ENCODE data around the gene CCDC178. TPM values are rescaled to one million over a fixed set of nuclear protein-coding genes. Genes with fewer than 3 reads are reported as not detected.

Gene CCDC178
- total RNA-seq, 2 donors from 2014 or later, result not detected

GRCh38 chr18:33128581-33128980 is 311.9 kb downstream of the CCDC178 start:
- H3K36me3 Mint-ChIP-seq (ENCODE audit: insufficient read depth in 2 of 2), result no peaks in the 10 kb centered on the region
- H3K9me3 Mint-ChIP-seq, result no peaks in the 10 kb centered on the region
- ATAC-seq (replicated peaks in 1 of 2), result no peak
- no peaks in the 10 kb centered on the region for H3K27me3 Mint-ChIP-seq (ENCODE audit: low read depth)
- H3K4me3 Mint-ChIP-seq, result no peak overlapping the region
- no peaks in the 10 kb centered on the region for H3K4me1 Mint-ChIP-seq (ENCODE audit: low read depth)
- H3K27ac Mint-ChIP-seq, result no peak overlapping the region
- no peak for DNase-seq

DNA sequence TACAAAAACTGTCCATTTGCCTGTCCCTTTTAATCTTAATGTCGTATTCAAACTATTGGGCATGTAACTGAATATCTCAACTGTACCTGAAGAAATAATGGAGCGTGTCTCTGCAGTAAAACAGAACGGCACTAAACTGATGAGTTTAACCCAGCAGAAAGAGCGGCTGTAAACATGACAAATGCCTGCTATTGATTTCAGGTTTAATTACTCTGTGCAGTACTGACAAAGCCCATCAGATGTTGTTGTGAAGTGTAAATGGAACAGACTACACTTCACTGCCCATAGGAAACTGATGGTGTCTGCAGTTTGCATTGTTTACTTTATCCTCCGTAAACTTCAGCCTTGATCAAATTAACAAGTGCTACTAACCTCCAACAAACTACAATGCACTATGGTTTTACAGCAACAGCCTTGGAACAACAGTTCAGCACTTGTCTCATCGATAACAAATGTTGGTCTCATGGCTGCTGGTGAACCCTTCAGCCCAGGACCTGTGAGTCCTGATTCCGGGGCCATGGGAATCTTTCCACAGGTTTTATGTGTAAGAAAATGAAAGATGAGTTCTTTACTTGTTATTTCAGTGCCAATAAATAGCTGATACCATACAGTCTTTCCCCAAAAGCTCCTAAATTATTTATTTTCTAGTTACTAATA is 316.5 kb downstream of the CCDC178 start:
- Mint-ChIP-seq H3K4me1 (ENCODE audit: low read depth) (no peaks in the 10 kb centered on the region), H3K9me3 (peaks cover 0 to 3% of the 10 kb centered on the region in 2 donors), H3K27ac (no peak overlapping the region), H3K4me3 (no peak overlapping the region), H3K27me3 (ENCODE audit: low read depth) (no peaks in the 10 kb centered on the region), H3K36me3 (ENCODE audit: insufficient read depth in 2 of 2) (no peaks in the 10 kb centered on the region)
- ATAC-seq (replicated peaks in 1 of 2) (no peak), DNase-seq (no peak)

GRCh38 chr18:33116376-33116775 is 324.1 kb downstream of the CCDC178 start:
- DNase-seq (no peak), ATAC-seq (replicated peaks in 1 of 2) (no peak)
- no peak overlapping the region for H3K27ac Mint-ChIP-seq
- H3K4me3 Mint-ChIP-seq, result no peak overlapping the region
- no peaks in the 10 kb centered on the region for H3K27me3 Mint-ChIP-seq (ENCODE audit: low read depth)
- H3K4me1 Mint-ChIP-seq (ENCODE audit: low read depth), result no peaks in the 10 kb centered on the region
- H3K9me3 Mint-ChIP-seq, result peaks cover 3 to 6% of the 10 kb centered on the region in 2 donors
- H3K36me3 Mint-ChIP-seq (ENCODE audit: insufficient read depth in 2 of 2), result no peaks in the 10 kb centered on the region

DNA sequence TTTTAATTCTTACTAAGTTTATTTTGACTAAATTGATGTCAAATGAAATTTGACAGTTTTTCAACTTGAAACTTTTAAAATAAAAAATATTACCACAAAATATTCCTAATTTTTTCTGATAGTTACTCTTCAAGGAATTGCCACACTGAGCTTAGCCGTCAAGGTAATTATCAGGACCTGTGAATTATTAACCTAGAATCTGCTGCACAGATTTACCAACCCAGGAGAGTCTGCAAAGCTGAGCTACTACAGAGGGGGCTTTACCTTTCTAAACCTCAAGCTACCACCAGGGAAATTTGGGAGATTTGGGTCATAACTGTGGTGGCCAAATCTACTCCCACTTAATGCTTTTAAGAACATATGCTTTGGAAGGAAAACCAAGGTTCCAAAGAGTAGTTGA is 324.6 kb downstream of the CCDC178 start:
- Mint-ChIP-seq H3K27me3 (ENCODE audit: low read depth) (no peaks in the 10 kb centered on the region), H3K9me3 (peaks cover 3 to 6% of the 10 kb centered on the region in 2 donors), H3K4me1 (ENCODE audit: low read depth) (no peaks in the 10 kb centered on the region), H3K27ac (no peak overlapping the region), H3K4me3 (no peak overlapping the region), H3K36me3 (ENCODE audit: insufficient read depth in 2 of 2) (no peaks in the 10 kb centered on the region)
- DNase-seq (no peak), ATAC-seq (replicated peaks in 1 of 2) (no peak)

DNA sequence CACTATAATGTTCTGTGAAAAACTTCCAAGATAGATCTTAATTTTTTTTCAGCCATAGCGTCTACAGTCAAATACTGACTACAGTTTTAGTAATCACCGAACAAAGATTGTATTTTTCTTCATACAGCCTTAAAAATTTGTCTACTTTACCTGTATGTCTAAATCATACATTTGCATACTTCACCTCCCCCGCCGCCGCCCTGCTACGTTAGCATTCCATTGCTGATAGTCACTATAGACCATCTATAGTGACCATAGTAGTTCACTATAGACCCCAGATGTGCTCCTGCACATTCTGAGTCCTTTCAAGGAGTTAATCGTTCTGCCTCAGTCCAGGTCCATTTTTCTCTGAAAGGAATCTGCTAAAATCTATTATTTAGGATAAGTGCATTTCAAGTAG is 325.0 kb downstream of the CCDC178 start:
- DNase-seq (no peak), ATAC-seq (replicated peaks in 1 of 2) (no peak)
- H3K27me3 Mint-ChIP-seq (ENCODE audit: low read depth), result no peaks in the 10 kb centered on the region
- no peaks in the 10 kb centered on the region for H3K4me1 Mint-ChIP-seq (ENCODE audit: low read depth)
- H3K9me3 Mint-ChIP-seq, result peaks cover 3 to 6% of the 10 kb centered on the region in 2 donors
- no peak overlapping the region for H3K4me3 Mint-ChIP-seq
- H3K27ac Mint-ChIP-seq, result no peak overlapping the region
- H3K36me3 Mint-ChIP-seq (ENCODE audit: insufficient read depth in 2 of 2), result no peaks in the 10 kb centered on the region

DNA sequence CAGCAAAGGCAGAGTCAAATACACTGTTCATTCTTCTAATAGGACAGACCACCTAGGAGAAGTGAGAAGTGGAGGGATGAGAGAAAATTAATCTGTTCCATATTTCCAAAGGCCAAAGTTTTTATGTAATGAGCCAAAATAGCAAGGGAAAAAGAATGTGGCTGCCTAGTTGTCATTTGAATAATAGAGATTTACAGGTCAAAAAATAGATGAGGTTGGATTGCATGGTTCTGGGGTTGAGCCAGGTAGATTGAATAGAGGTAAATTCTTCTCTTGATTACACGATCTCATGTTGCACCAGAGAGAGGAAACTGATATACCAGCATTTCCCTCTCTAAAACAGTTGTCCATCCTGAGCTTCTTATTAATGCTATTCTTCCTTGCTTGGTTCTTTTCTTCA is 325.8 kb downstream of the CCDC178 start:
- H3K36me3 Mint-ChIP-seq (ENCODE audit: insufficient read depth in 2 of 2), result no peaks in the 10 kb centered on the region
- H3K27ac Mint-ChIP-seq, result no peak overlapping the region
- no peaks in the 10 kb centered on the region for H3K27me3 Mint-ChIP-seq (ENCODE audit: low read depth)
- no peaks in the 10 kb centered on the region for H3K4me1 Mint-ChIP-seq (ENCODE audit: low read depth)
- no peak overlapping the region for H3K4me3 Mint-ChIP-seq
- peaks cover 3 to 6% of the 10 kb centered on the region in 2 donors for H3K9me3 Mint-ChIP-seq
- no peak for DNase-seq
- ATAC-seq (replicated peaks in 1 of 2), result no peak

- no peak overlapping the region for H3K4me3 Mint-ChIP-seq
- H3K36me3 Mint-ChIP-seq (ENCODE audit: insufficient read depth in 2 of 2), result no peaks in the 10 kb centered on the region
- ATAC-seq (replicated peaks in 1 of 2) (no peak), DNase-seq (no peak)
- no peaks in the 10 kb centered on the region for H3K27me3 Mint-ChIP-seq (ENCODE audit: low read depth)
- H3K4me1 Mint-ChIP-seq (ENCODE audit: low read depth), result no peaks in the 10 kb centered on the region
- peaks cover 2 to 6% of the 10 kb centered on the region in 2 donors for H3K9me3 Mint-ChIP-seq
- H3K27ac Mint-ChIP-seq, result no peak overlapping the region
Measured at GRCh38 chr18:33113416-33113815, 327.1 kb downstream of the CCDC178 start.

DNA sequence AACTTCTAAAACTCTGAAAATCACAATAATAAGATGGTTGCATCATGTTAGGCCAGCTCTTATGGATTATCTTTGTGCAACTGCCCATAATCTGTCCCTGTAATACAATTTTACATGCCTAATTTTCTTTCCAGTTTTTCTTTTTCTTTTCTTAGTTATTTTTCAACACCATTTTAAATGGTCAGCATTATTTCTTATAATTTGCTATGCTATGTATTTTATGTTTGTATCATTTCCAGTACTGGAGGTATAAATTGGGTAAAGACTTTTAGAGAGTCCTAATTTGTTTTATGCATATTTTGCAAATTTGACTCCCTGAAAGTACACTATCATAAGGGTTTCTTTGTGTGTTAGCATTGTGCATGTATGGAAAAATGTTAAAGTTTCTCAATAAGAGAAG is 333.0 kb downstream of the CCDC178 start:
- Mint-ChIP-seq H3K27me3 (ENCODE audit: low read depth) (no peaks in the 10 kb centered on the region), H3K4me1 (ENCODE audit: low read depth) (no peaks in the 10 kb centered on the region), H3K9me3 (peaks cover 0 to 3% of the 10 kb centered on the region in 2 donors), H3K27ac (no peak overlapping the region), H3K4me3 (no peak overlapping the region), H3K36me3 (ENCODE audit: insufficient read depth in 2 of 2) (no peaks in the 10 kb centered on the region)
- DNase-seq (no peak), ATAC-seq (replicated peaks in 1 of 2) (no peak)

GRCh38 chr18:33101316-33101715 is 339.2 kb downstream of the CCDC178 start:
- Mint-ChIP-seq H3K9me3 (peaks cover 0 to 3% of the 10 kb centered on the region in 2 donors), H3K27ac (no peak overlapping the region)

DNA sequence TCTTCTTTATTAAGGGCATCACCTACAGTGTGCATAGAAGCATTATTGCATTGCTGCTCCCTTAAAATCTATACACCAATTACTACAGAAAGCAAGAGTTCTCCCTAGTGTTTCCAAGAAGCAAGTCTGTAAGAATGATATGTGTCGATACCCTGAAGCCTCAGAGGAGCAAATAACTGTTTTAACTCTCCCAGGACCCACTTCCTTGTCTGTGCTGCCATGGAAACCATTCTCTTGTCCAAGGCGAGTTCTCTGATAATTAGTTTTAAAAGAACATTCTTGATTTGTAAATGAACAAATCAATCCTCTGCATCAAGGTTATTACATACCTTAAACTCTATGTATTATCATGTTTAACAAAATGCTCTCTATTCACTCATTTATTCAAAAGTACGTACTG is 340.9 kb downstream of the CCDC178 start:
- Mint-ChIP-seq H3K4me3 (no peak overlapping the region), H3K27me3 (ENCODE audit: low read depth) (no peaks in the 10 kb centered on the region), H3K4me1 (ENCODE audit: low read depth) (no peaks in the 10 kb centered on the region), H3K36me3 (ENCODE audit: insufficient read depth in 2 of 2) (no peaks in the 10 kb centered on the region), H3K27ac (no peak overlapping the region), H3K9me3 (peaks cover 0 to 3% of the 10 kb centered on the region in 2 donors)
- DNase-seq (no peak), ATAC-seq (replicated peaks in 1 of 2) (no peak)

More at GRCh38 chr18:33101316-33101715, 339.2 kb downstream of the CCDC178 start:
- no peak for ATAC-seq (replicated peaks in 1 of 2)
- H3K4me3 Mint-ChIP-seq, result no peak overlapping the region
- H3K27me3 Mint-ChIP-seq (ENCODE audit: low read depth), result no peaks in the 10 kb centered on the region
- DNase-seq, result no peak
- no peaks in the 10 kb centered on the region for H3K4me1 Mint-ChIP-seq (ENCODE audit: low read depth)
- H3K36me3 Mint-ChIP-seq (ENCODE audit: insufficient read depth in 2 of 2), result no peaks in the 10 kb centered on the region

GRCh38 chr18:33097126-33097525 is 343.4 kb downstream of the CCDC178 start:
- no peaks in the 10 kb centered on the region for H3K4me1 Mint-ChIP-seq (ENCODE audit: low read depth)
- ATAC-seq (replicated peaks in 1 of 2) (no peak), DNase-seq (no peak)
- H3K36me3 Mint-ChIP-seq (ENCODE audit: insufficient read depth in 2 of 2), result no peaks in the 10 kb centered on the region
- no peaks in the 10 kb centered on the region for H3K27me3 Mint-ChIP-seq (ENCODE audit: low read depth)
- H3K9me3 Mint-ChIP-seq, result no peaks in the 10 kb centered on the region
- H3K4me3 Mint-ChIP-seq, result no peak overlapping the region
- no peak overlapping the region for H3K27ac Mint-ChIP-seq

DNA sequence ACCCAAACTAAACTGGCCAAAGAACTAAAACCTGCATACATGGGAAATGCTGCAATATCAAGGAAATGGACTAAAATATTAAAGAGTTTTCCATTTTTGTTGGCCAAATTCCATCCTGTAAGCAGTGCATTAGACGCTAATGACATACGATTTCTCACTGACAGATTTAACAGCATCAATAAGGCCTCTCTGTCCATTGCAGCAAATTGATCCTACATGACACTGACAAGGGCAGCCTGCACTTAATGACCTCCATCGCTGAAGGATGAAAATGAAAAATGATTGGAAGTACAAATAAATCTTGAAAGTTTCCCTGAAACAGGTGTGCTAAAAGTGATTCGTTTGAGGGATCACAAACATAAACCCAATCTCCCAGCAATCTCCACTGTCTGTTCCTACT is 350.1 kb downstream of the CCDC178 start:
- no peak for ATAC-seq (replicated peaks in 1 of 2)
- H3K4me1 Mint-ChIP-seq (ENCODE audit: low read depth), result no peaks in the 10 kb centered on the region
- H3K27ac Mint-ChIP-seq, result no peak overlapping the region
- H3K4me3 Mint-ChIP-seq, result no peak overlapping the region
- H3K36me3 Mint-ChIP-seq (ENCODE audit: insufficient read depth in 2 of 2), result no peaks in the 10 kb centered on the region
- H3K9me3 Mint-ChIP-seq, result peaks cover 0 to 3% of the 10 kb centered on the region in 2 donors
- no peak for DNase-seq
- H3K27me3 Mint-ChIP-seq (ENCODE audit: low read depth), result no peaks in the 10 kb centered on the region

DNA sequence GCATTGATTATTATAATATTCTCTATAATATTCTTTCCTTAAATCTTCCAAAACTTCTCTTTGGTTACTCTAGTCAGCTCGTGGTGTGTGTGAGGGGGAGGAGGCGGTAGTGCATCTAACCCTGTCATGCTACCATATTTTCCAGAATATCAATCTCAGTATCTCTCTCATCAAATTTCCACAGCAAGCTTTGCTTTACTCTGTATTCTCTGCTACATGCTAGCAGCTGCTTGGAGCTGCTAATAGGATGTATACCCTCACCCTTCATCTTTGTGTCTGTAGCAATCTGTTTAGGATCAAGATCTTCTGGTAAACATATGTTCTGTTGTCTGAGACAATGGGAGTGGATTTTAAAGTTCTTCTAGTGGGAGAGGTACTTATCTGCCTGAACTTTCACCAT is 363.9 kb downstream of the CCDC178 start:
- H3K4me3 Mint-ChIP-seq, result no peak overlapping the region
- peaks cover 5 to 11% of the 10 kb centered on the region in 2 donors for H3K9me3 Mint-ChIP-seq
- H3K27ac Mint-ChIP-seq, result no peak overlapping the region
- no peaks in the 10 kb centered on the region for H3K4me1 Mint-ChIP-seq (ENCODE audit: low read depth)
- no peak for ATAC-seq (replicated peaks in 1 of 2)
- no peaks in the 10 kb centered on the region for H3K36me3 Mint-ChIP-seq (ENCODE audit: insufficient read depth in 2 of 2)
- DNase-seq, result no peak
- H3K27me3 Mint-ChIP-seq (ENCODE audit: low read depth), result no peaks in the 10 kb centered on the region

GRCh38 chr18:33074125-33074524 is 366.4 kb downstream of the CCDC178 start:
- Mint-ChIP-seq H3K27ac (no peak overlapping the region), H3K4me1 (ENCODE audit: low read depth) (no peaks in the 10 kb centered on the region), H3K4me3 (no peak overlapping the region), H3K36me3 (ENCODE audit: insufficient read depth in 2 of 2) (no peaks in the 10 kb centered on the region), H3K9me3 (peaks cover 2 to 8% of the 10 kb centered on the region in 2 donors), H3K27me3 (ENCODE audit: low read depth) (no peaks in the 10 kb centered on the region)
- ATAC-seq (replicated peaks in 1 of 2) (no peak), DNase-seq (no peak)
